HEK293 (cell line): ENCODE data around the gene RAPGEF5.

Source experiments
- CTCF ChIA-PET: fragments of 350-600 bp; formaldehyde crosslinking; extraction: SDS; loops from one replicate; lab custom pipeline; 2021; ENCODE audit warnings: antibody characterized with exemption; lab: Yijun Ruan, JAX
- POLR2A ChIA-PET: fragments of 300-600 bp; formaldehyde crosslinking; extraction: SDS; loops from one replicate; lab custom pipeline; 2020; ENCODE audit warnings: antibody characterized with exemption, inconsistent platforms; lab: Yijun Ruan, JAX
- H3K27ac ChIP-seq: fragments of 200-500 bp; sonication (Bioruptor generic); 2 replicates; pipeline ENCODE4 v1.5.1; 2014; ENCODE audit warnings: low read depth, low read length, control low read depth, inconsistent platforms; ENCODE audit errors: extremely low read depth
- H3K36me3 ChIP-seq, 2 experiments: fragments of 200-500 bp in 1 of 2; sonication (Bioruptor generic) in 1 of 2; 1 replicate in 1 of 2; 2 replicates in 1 of 2; pipeline ENCODE4 v1.5.1; 2014 to 2017; ENCODE audit warnings: inconsistent platforms in 2 of 2, low read length in 2 of 2; ENCODE audit not compliant: control insufficient read depth in 2 of 2, insufficient read depth in 1 of 2
- H3K4me1 ChIP-seq: fragments of 200-500 bp; sonication (Bioruptor generic); 2 replicates; pipeline ENCODE4 v1.5.1; 2014; ENCODE audit warnings: mild to moderate bottlenecking, low read length, inconsistent platforms; ENCODE audit not compliant: control insufficient read depth, insufficient read depth
- H3K4me3 ChIP-seq: 2 replicates; pipeline ENCODE4 v1.5.1; 2011; ENCODE audit warnings: low read depth, mild to moderate bottlenecking, control low read depth, low read length, moderate library complexity
- H3K9me3 ChIP-seq: fragments of 200-500 bp; sonication (Bioruptor generic); 2 replicates; pipeline ENCODE4 v1.5.1; 2014; ENCODE audit warnings: low read depth, low read length, inconsistent platforms; ENCODE audit not compliant: control insufficient read depth, insufficient read depth
- CTCF ChIP-seq: fragments of 450-650 bp; formaldehyde crosslinking; IDR thresholded peaks from 2 replicates; pipeline ENCODE4 v1.5.1; 2016; ENCODE audit warnings: missing biosample characterization, missing genetic modification characterization
- HOXD13 ChIP-seq: sonication (generic); formaldehyde crosslinking; IDR thresholded peaks from 2 replicates; pipeline ENCODE4 v1.8.0; 2022; ENCODE audit warnings: missing genetic modification reagents, borderline replicate concordance
- KLF10 ChIP-seq: fragments of 450-650 bp; IDR thresholded peaks from 2 replicates; pipeline ENCODE4 v1.5.1; 2018; ENCODE audit warnings: missing biosample characterization, mild to moderate bottlenecking, missing genetic modification characterization
- PRDM6 ChIP-seq: fragments of 450-650 bp; formaldehyde crosslinking; IDR thresholded peaks from 2 replicates; pipeline ENCODE4 v1.5.1; 2017; ENCODE audit warnings: missing biosample characterization, missing genetic modification characterization
- ZBTB8A ChIP-seq: fragments of 450-650 bp; formaldehyde crosslinking; IDR thresholded peaks from 2 replicates; pipeline ENCODE4 v1.5.1; 2016; ENCODE audit warnings: missing biosample characterization, missing genetic modification characterization
- ZNF157 ChIP-seq: fragments of 450-650 bp; formaldehyde crosslinking; IDR thresholded peaks from 2 replicates; pipeline ENCODE4 v1.5.1; 2016; ENCODE audit warnings: missing biosample characterization, missing genetic modification characterization
- ZNF2 ChIP-seq: fragments of 450-650 bp; formaldehyde crosslinking; IDR thresholded peaks from 2 replicates; pipeline ENCODE4 v1.5.1; 2016; ENCODE audit warnings: missing biosample characterization, missing genetic modification characterization
- ZNF335 ChIP-seq: fragments of 450-650 bp; formaldehyde crosslinking; conservative IDR thresholded peaks from 2 replicates; pipeline ENCODE4 v1.5.1; 2016; ENCODE audit warnings: missing biosample characterization, missing genetic modification characterization
- ZNF571 ChIP-seq: fragments of 450-650 bp; formaldehyde crosslinking; IDR thresholded peaks from 2 replicates; pipeline ENCODE4 v1.5.0; 2017; ENCODE audit warnings: missing biosample characterization, missing genetic modification characterization
- ZNF580 ChIP-seq: fragments of 450-650 bp; formaldehyde crosslinking; IDR thresholded peaks from 2 replicates; pipeline ENCODE4 v1.5.1; 2016; ENCODE audit warnings: missing biosample characterization, missing genetic modification characterization
- ZNF654 ChIP-seq: fragments of 450-650 bp; formaldehyde crosslinking; IDR thresholded peaks from 2 replicates; pipeline ENCODE4 v1.5.1; 2016; ENCODE audit warnings: low read depth, missing biosample characterization, missing genetic modification characterization
- ZNF660 ChIP-seq: fragments of 450-650 bp; IDR thresholded peaks from 2 replicates; pipeline ENCODE4 v1.5.1; 2018; ENCODE audit warnings: missing biosample characterization, mild to moderate bottlenecking, missing genetic modification characterization
- ZNF704 ChIP-seq: fragments of 450-650 bp; formaldehyde crosslinking; IDR thresholded peaks from 2 replicates; pipeline ENCODE4 v1.5.1; 2016; ENCODE audit warnings: missing biosample characterization, missing genetic modification characterization
- ZNF747 ChIP-seq: fragments of 450-650 bp; formaldehyde crosslinking; IDR thresholded peaks from 2 replicates; pipeline ENCODE4 v1.5.1; 2016; ENCODE audit warnings: missing biosample characterization, missing genetic modification characterization
- ZNF777 ChIP-seq: fragments of 450-650 bp; formaldehyde crosslinking; IDR thresholded peaks from 2 replicates; pipeline ENCODE4 v1.5.1; 2017; ENCODE audit warnings: missing biosample characterization, missing genetic modification characterization, borderline replicate concordance
- TF ChIP-seq, protein P1 (sequence below): fragments of 450-650 bp; formaldehyde crosslinking; IDR thresholded peaks from 2 replicates; pipeline ENCODE4 v1.5.1; 2016; ENCODE audit warnings: missing biosample characterization, missing genetic modification characterization, borderline replicate concordance
- TF ChIP-seq, protein P2 (sequence below): fragments of 450-650 bp; formaldehyde crosslinking; IDR thresholded peaks from 2 replicates; pipeline ENCODE4 v1.5.1; 2016; ENCODE audit warnings: missing biosample characterization, missing genetic modification characterization

The RAPGEF5 gene

GRCh38 chr7:22110881-22111280 lies 246.1 kb downstream of the RAPGEF5 start:
- H3K4me1 ChIP-seq, result no peaks in the 10 kb centered on the region
- no peaks in the 10 kb centered on the region for H3K9me3 ChIP-seq
- no peaks in the 10 kb centered on the region for H3K36me3 ChIP-seq
- CTCF ChIA-PET, result interaction anchor here (0.6 to 3.4 kb wide), 26 partner anchors 8 to 911 kb away, joined by 3 to 48 read pairs (median 5); no protein-coding TSS in a partner anchor
- POLR2A ChIA-PET, result no interaction called here
- H3K4me3 ChIP-seq, result no peak overlapping the region
- no peak for TF ChIP-seq PRDM6 (tag by site-specific recombination)
- TF ChIP-seq ZNF571 (tag by site-specific recombination), result no peak
- TF ChIP-seq ZNF335, result no peak
- no peak for TF ChIP-seq HOXD13
- no peak for TF ChIP-seq ZNF777 (tag by site-specific recombination)
- TF ChIP-seq ZNF157 (tag by site-specific recombination), result no peak
- no peak for TF ChIP-seq ZNF580 (tag by site-specific recombination)
- no peak overlapping the region for H3K27ac ChIP-seq

- CTCF ChIA-PET, result interaction anchor here (0.6 to 3.4 kb wide), 62 partner anchors 9 to 912 kb away, joined by 3 to 48 read pairs (median 4); partner anchors contain the start of gene STEAP1B
- POLR2A ChIA-PET, result no interaction called here
Observed at GRCh38 chr7:22110227-22110839, 246.6 kb downstream of the RAPGEF5 start.

More at GRCh38 chr7:22110227-22110839, 246.6 kb downstream of the RAPGEF5 start:
- H3K27ac ChIP-seq, result no peak overlapping the region
- H3K4me1 ChIP-seq, result no peaks in the 10 kb centered on the region
- no peaks in the 10 kb centered on the region for H3K36me3 ChIP-seq
- no peak overlapping the region for H3K4me3 ChIP-seq
- no peaks in the 10 kb centered on the region for H3K9me3 ChIP-seq
- TF ChIP-seq ZBTB8A (tag by site-specific recombination) (no peak), ZNF2 (tag by site-specific recombination) (0 out of 2 replicates have a peak, but pooled peaks have one; percentile 33), ZNF654 (tag by site-specific recombination) (peak; percentile 95), KLF10 (tag by site-specific recombination) (no peak), ZNF777 (tag by site-specific recombination) (no peak), CTCF (tag by site-specific recombination) (peak; percentile 82), ZNF660 (tag by site-specific recombination) (peak; percentile 23; the same call in 1 of the 2 replicates), ZNF704 (tag by site-specific recombination) (no peak), ZNF747 (tag by site-specific recombination) (no peak)
- TF ChIP-seq, protein P1, sequence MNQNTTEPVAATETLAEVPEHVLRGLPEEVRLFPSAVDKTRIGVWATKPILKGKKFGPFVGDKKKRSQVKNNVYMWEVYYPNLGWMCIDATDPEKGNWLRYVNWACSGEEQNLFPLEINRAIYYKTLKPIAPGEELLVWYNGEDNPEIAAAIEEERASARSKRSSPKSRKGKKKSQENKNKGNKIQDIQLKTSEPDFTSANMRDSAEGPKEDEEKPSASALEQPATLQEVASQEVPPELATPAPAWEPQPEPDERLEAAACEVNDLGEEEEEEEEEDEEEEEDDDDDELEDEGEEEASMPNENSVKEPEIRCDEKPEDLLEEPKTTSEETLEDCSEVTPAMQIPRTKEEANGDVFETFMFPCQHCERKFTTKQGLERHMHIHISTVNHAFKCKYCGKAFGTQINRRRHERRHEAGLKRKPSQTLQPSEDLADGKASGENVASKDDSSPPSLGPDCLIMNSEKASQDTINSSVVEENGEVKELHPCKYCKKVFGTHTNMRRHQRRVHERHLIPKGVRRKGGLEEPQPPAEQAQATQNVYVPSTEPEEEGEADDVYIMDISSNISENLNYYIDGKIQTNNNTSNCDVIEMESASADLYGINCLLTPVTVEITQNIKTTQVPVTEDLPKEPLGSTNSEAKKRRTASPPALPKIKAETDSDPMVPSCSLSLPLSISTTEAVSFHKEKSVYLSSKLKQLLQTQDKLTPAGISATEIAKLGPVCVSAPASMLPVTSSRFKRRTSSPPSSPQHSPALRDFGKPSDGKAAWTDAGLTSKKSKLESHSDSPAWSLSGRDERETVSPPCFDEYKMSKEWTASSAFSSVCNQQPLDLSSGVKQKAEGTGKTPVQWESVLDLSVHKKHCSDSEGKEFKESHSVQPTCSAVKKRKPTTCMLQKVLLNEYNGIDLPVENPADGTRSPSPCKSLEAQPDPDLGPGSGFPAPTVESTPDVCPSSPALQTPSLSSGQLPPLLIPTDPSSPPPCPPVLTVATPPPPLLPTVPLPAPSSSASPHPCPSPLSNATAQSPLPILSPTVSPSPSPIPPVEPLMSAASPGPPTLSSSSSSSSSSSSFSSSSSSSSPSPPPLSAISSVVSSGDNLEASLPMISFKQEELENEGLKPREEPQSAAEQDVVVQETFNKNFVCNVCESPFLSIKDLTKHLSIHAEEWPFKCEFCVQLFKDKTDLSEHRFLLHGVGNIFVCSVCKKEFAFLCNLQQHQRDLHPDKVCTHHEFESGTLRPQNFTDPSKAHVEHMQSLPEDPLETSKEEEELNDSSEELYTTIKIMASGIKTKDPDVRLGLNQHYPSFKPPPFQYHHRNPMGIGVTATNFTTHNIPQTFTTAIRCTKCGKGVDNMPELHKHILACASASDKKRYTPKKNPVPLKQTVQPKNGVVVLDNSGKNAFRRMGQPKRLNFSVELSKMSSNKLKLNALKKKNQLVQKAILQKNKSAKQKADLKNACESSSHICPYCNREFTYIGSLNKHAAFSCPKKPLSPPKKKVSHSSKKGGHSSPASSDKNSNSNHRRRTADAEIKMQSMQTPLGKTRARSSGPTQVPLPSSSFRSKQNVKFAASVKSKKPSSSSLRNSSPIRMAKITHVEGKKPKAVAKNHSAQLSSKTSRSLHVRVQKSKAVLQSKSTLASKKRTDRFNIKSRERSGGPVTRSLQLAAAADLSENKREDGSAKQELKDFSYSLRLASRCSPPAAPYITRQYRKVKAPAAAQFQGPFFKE (tag by site-specific recombination), result no peak
- TF ChIP-seq, protein P2, sequence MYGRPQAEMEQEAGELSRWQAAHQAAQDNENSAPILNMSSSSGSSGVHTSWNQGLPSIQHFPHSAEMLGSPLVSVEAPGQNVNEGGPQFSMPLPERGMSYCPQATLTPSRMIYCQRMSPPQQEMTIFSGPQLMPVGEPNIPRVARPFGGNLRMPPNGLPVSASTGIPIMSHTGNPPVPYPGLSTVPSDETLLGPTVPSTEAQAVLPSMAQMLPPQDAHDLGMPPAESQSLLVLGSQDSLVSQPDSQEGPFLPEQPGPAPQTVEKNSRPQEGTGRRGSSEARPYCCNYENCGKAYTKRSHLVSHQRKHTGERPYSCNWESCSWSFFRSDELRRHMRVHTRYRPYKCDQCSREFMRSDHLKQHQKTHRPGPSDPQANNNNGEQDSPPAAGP (tag by site-specific recombination), result no peak
